T-cell (primary cell): ENCODE measurements around the gene TRPM1. TPM values are rescaled to one million over a fixed set of nuclear protein-coding genes. Genes with fewer than 3 reads are reported as not detected.

Experiments
- ATAC-seq, 4 experiments: fragments of 200-7000 bp in 3 of 4; fragments of 150-1000 bp in 1 of 4; cut with Tn5 transposase; replicated peaks in 1 of 4; 1 replicate in 3 of 4; 2 replicates in 1 of 4; pipeline ENCODE4 v1.10.0; 2021; ENCODE audit warnings: moderate library complexity in 3 of 4, mild to moderate bottlenecking in 2 of 4, moderate number of reproducible peaks in 1 of 4
- CTCF ChIA-PET, 2 donors: fragments of 300-600 bp; sonication (Branson Sonifier 250); formaldehyde crosslinking; loops; one replicate each; lab custom pipeline; 2022; ENCODE audit warnings: antibody characterized with exemption in 2 of 2; lab: Charles Lee
- POLR2A ChIA-PET, 2 donors: fragments of 300-600 bp; sonication (Branson Sonifier 250); formaldehyde crosslinking; loops; one replicate each; lab custom pipeline; 2022; ENCODE audit warnings: antibody characterized with exemption in 2 of 2; lab: Charles Lee
- DNase-seq, 35 experiments: peaks; one replicate each; pipeline versions ENCODE4 v3.0.0 to v3.0.0-alpha.2; 2013 to 2023
- H3K27ac ChIP-seq: one replicate; pipeline ENCODE4 v1.5.1; 2013; ENCODE audit warnings: low read length
- H3K27me3 ChIP-seq, 2 experiments: replicated peaks in 1 of 2; 1 replicate in 1 of 2; 2 replicates in 1 of 2; pipeline versions ENCODE4 v1.6.1 to v1.7.0; 2013; ENCODE audit warnings: low read length in 1 of 2, mixed read lengths in 1 of 2; ENCODE audit not compliant: control insufficient read depth in 2 of 2, insufficient read depth in 2 of 2; ENCODE audit errors: extremely low read depth in 1 of 2
- H3K36me3 ChIP-seq, 2 donors: 1 replicate in 1 of 2; 2 replicates in 1 of 2; pipeline versions ENCODE4 v1.6.1 to v1.7.0; 2013; ENCODE audit warnings: low read length in 1 of 2; ENCODE audit not compliant: control insufficient read depth in 2 of 2, insufficient read depth in 1 of 2; ENCODE audit errors: extremely low read depth in 1 of 2
- H3K4me1 ChIP-seq, 2 experiments: 1 replicate in 1 of 2; 2 replicates in 1 of 2; pipeline versions ENCODE4 v1.6.1 to v1.7.0; 2013; ENCODE audit warnings: low read length in 2 of 2, mixed read lengths in 1 of 2; ENCODE audit not compliant: insufficient read depth in 2 of 2, control insufficient read depth in 1 of 2; ENCODE audit errors: extremely low read depth in 1 of 2
- H3K4me3 ChIP-seq, 2 donors: 1 replicate in 1 of 2; 2 replicates in 1 of 2; pipeline versions ENCODE4 v1.5.1 to v1.7.0; 2013; ENCODE audit warnings: mild to moderate bottlenecking in 2 of 2, low read length in 1 of 2, moderate library complexity in 1 of 2; ENCODE audit not compliant: control insufficient read depth in 1 of 2; ENCODE audit errors: extremely low read depth in 1 of 2
- H3K9me3 ChIP-seq: 2 replicates; pipeline ENCODE4 v1.7.0; 2013
- H3K27ac Mint-ChIP-seq, 2 donors: one replicate each; pipeline ENCODE4 v1.8.0; 2020 to 2021; ENCODE audit warnings: mild to moderate bottlenecking in 2 of 2, mixed read lengths in 2 of 2
- H3K27me3 Mint-ChIP-seq, 2 donors: one replicate each; pipeline ENCODE4 v1.8.0; 2021 to 2022; ENCODE audit warnings: mixed read lengths in 2 of 2
- H3K36me3 Mint-ChIP-seq: one replicate; pipeline ENCODE4 v1.8.0; 2021; ENCODE audit warnings: mixed read lengths
- H3K4me1 Mint-ChIP-seq, 3 donors: one replicate each; pipeline ENCODE4 v1.8.0; 2020 to 2022; ENCODE audit warnings: mixed read lengths in 3 of 3, mild to moderate bottlenecking in 1 of 3
- H3K4me3 Mint-ChIP-seq, 3 donors: one replicate each; pipeline ENCODE4 v1.8.0; 2020 to 2022; ENCODE audit warnings: mild to moderate bottlenecking in 3 of 3, mixed read lengths in 3 of 3, moderate library complexity in 3 of 3
- H3K9me3 Mint-ChIP-seq, 3 donors: one replicate each; pipeline ENCODE4 v1.8.0; 2020 to 2022; ENCODE audit warnings: mixed read lengths in 3 of 3
- WGBS: methylation state at CpG from one replicate; pipeline ENCODE4 v1.1.5; 2013; ENCODE audit warnings: missing lambda C conversion rate; ENCODE audit not compliant: insufficient coverage; 5-methylcytosine and 5-hydroxymethylcytosine counted together
- total RNA-seq, 35 experiments: library from RNA in 6 of 35; stranded (reverse) in 6 of 35; fragments of 120-200 nt in 1 of 35; gene quantifications; one replicate each; pipeline versions ENCODE4 v1.2.1 to v1.2.4 and lab custom pipeline; 2013 to 2026

Gene TRPM1
- total RNA-seq, 5 donors from 2014 or later (not counting 1 experiment from before 2014, with no cell fraction given) = not detected

GRCh38 chr15:31086344-31086743 lies 15.2 kb downstream of the TRPM1 start:
- no peak for ATAC-seq
- Histone ChIP-seq H3K9me3 (no peaks in the 10 kb centered on the region), H3K27ac (no peak overlapping the region), H3K4me3 (no peak overlapping the region), H3K36me3 (no peaks in the 10 kb centered on the region), H3K4me1 (no peaks in the 10 kb centered on the region), H3K27me3 (peaks cover 0 to 26% of the 10 kb centered on the region in 2 experiments)
- Mint-ChIP-seq H3K27ac (no peak overlapping the region), H3K4me3 (no peak overlapping the region), H3K36me3 (no peaks in the 10 kb centered on the region), H3K9me3 (no peaks in the 10 kb centered on the region), H3K4me1 (peaks cover 3 to 6% (median 3%) of the 10 kb centered on the region in 3 donors), H3K27me3 (peaks cover 0 to 16% of the 10 kb centered on the region in 2 donors)
- ChIA-PET POLR2A (no interaction called here), CTCF (no interaction called here)
- no CpG with 5 or more reads among the region's 4 CpGs for WGBS
- no peak for DNase-seq

GRCh38 chr15:31085359-31085758 lies 16.2 kb downstream of the TRPM1 start:
- H3K36me3 ChIP-seq = no peaks in the 10 kb centered on the region
- Mint-ChIP-seq H3K27me3 (peaks cover 0 to 13% of the 10 kb centered on the region in 2 donors), H3K9me3 (no peaks in the 10 kb centered on the region), H3K36me3 (no peaks in the 10 kb centered on the region), H3K27ac (no peak overlapping the region), H3K4me3 (no peak overlapping the region), H3K4me1 (peaks cover 3 to 6% (median 4%) of the 10 kb centered on the region in 3 donors)
- peaks cover 0 to 5% of the 10 kb centered on the region in 2 experiments for H3K4me1 ChIP-seq
- CTCF ChIA-PET = no interaction called here
- ATAC-seq = no peak
- no peak overlapping the region for H3K4me3 ChIP-seq
- no peaks in the 10 kb centered on the region for H3K9me3 ChIP-seq
- POLR2A ChIA-PET = no interaction called here
- H3K27me3 ChIP-seq = peaks cover 0 to 32% of the 10 kb centered on the region in 2 experiments
- 94% methylated on average over 4 of the region's 7 CpGs for WGBS
- DNase-seq = no peak
- H3K27ac ChIP-seq = no peak overlapping the region

GRCh38 chr15:31084176-31084575 lies 17.3 kb downstream of the TRPM1 start:
- no peak for DNase-seq
- no peaks in the 10 kb centered on the region for H3K36me3 Mint-ChIP-seq
- Histone ChIP-seq H3K4me3 (no peak overlapping the region), H3K27me3 (peaks cover 0 to 29% of the 10 kb centered on the region in 2 experiments), H3K36me3 (no peaks in the 10 kb centered on the region), H3K9me3 (no peaks in the 10 kb centered on the region), H3K4me1 (peaks cover 0 to 5% of the 10 kb centered on the region in 2 experiments), H3K27ac (no peak overlapping the region)
- H3K4me1 Mint-ChIP-seq = peaks cover 6 to 8% (median 7%) of the 10 kb centered on the region in 3 donors
- ATAC-seq = no peak
- H3K9me3 Mint-ChIP-seq = no peaks in the 10 kb centered on the region
- CTCF ChIA-PET = no interaction called here
- peaks cover 0 to 23% of the 10 kb centered on the region in 2 donors for H3K27me3 Mint-ChIP-seq
- 75% methylated on average over 2 of the region's 6 CpGs for WGBS
- no peak overlapping the region for H3K27ac Mint-ChIP-seq
- POLR2A ChIA-PET = no interaction called here
- no peak overlapping the region for H3K4me3 Mint-ChIP-seq

GRCh38 chr15:31083370-31083780 lies 18.1 kb downstream of the TRPM1 start:
- Histone ChIP-seq H3K4me3 (no peak overlapping the region), H3K27ac (no peak overlapping the region), H3K4me1 (peaks cover 0 to 5% of the 10 kb centered on the region in 2 experiments), H3K27me3 (peaks cover 0 to 27% of the 10 kb centered on the region in 2 experiments), H3K9me3 (no peaks in the 10 kb centered on the region), H3K36me3 (no peaks in the 10 kb centered on the region)
- Mint-ChIP-seq H3K4me1 (peaks cover 6 to 8% (median 7%) of the 10 kb centered on the region in 3 donors), H3K27ac (no peak overlapping the region), H3K9me3 (no peaks in the 10 kb centered on the region), H3K36me3 (no peaks in the 10 kb centered on the region), H3K27me3 (peaks cover 0 to 28% of the 10 kb centered on the region in 2 donors), H3K4me3 (no peak overlapping the region)
- DNase-seq (no peak), ATAC-seq (no peak)
- ChIA-PET POLR2A (no interaction called here), CTCF (no interaction called here)
- WGBS = 45% methylated on average over 6 of the region's 6 CpGs

- POLR2A ChIA-PET = no interaction called here
- Mint-ChIP-seq H3K27ac (no peak overlapping the region), H3K36me3 (no peaks in the 10 kb centered on the region), H3K9me3 (no peaks in the 10 kb centered on the region), H3K4me1 (peaks cover 6 to 8% (median 7%) of the 10 kb centered on the region in 3 donors), H3K4me3 (no peak overlapping the region), H3K27me3 (peaks cover 0 to 28% of the 10 kb centered on the region in 2 donors)
- H3K36me3 ChIP-seq = no peaks in the 10 kb centered on the region
- ATAC-seq (no peak), DNase-seq (no peak)
- no peak overlapping the region for H3K27ac ChIP-seq
- WGBS = 91% methylated on average over 6 of the region's 11 CpGs
- no peak overlapping the region for H3K4me3 ChIP-seq
- H3K27me3 ChIP-seq = peaks cover 0 to 31% of the 10 kb centered on the region in 2 experiments
- H3K9me3 ChIP-seq = no peaks in the 10 kb centered on the region
- H3K4me1 ChIP-seq = peaks cover 0 to 5% of the 10 kb centered on the region in 2 experiments
- CTCF ChIA-PET = no interaction called here
Observed at GRCh38 chr15:31082771-31083369, 18.7 kb downstream of the TRPM1 start.

GRCh38 chr15:31081588-31082250 lies 19.8 kb downstream of the TRPM1 start:
- ATAC-seq (peak in 1 of 4 experiments; percentile 20), DNase-seq (no peak)
- Histone ChIP-seq H3K9me3 (no peaks in the 10 kb centered on the region), H3K4me3 (no peak overlapping the region), H3K27ac (no peak overlapping the region), H3K27me3 (peaks cover 0 to 39% of the 10 kb centered on the region in 2 experiments), H3K4me1 (peaks cover 0 to 5% of the 10 kb centered on the region in 2 experiments), H3K36me3 (no peaks in the 10 kb centered on the region)
- ChIA-PET CTCF (no interaction called here), POLR2A (no interaction called here)
- Mint-ChIP-seq H3K27ac (no peak overlapping the region), H3K36me3 (no peaks in the 10 kb centered on the region), H3K27me3 (peaks cover 8 to 34% of the 10 kb centered on the region in 2 donors), H3K9me3 (no peaks in the 10 kb centered on the region), H3K4me3 (no peak overlapping the region), H3K4me1 (peaks cover 6 to 8% (median 7%) of the 10 kb centered on the region in 3 donors)
- WGBS = 64% methylated on average over 4 of the region's 6 CpGs
